DMS 273 (cell line): Measurements from ENCODE around the gene TEX52.
A peak's percentile ranks its signal among the peaks of the same experiment; 100 is the strongest.

Experiments used
- DNase-seq: peaks from one replicate; lab custom pipeline; 2025; ENCODE audit not compliant: unreplicated experiment; lab: John Stamatoyannopoulos, UW

The TEX52 gene

DNA sequence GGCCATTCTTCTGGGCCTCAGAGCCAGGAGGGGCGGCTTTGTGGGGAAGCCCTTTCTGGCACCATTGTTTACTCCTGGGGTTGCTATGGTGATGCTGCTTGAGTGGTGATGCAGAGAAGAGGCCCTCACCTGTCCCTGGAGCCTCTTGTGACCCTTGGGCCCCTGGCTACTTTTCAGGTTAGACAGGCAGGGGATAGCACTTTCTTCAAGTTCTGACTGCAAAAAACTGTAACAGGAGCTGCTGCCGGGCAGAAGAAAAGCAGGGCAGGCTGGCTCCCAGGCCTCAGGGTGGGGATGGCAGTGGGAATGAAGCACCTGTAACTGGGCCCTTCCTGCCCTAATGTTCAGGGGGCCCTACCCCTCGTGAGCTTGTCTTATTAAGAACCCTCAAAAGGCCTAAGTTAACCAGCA, at the start of gene TEX52:
TEX52 (minus strand) TSS at position 19 of the 411 bp plus-strand sequence; CDS start at position 6, 13 bp downstream.
- DNase-seq = no peak

DNA sequence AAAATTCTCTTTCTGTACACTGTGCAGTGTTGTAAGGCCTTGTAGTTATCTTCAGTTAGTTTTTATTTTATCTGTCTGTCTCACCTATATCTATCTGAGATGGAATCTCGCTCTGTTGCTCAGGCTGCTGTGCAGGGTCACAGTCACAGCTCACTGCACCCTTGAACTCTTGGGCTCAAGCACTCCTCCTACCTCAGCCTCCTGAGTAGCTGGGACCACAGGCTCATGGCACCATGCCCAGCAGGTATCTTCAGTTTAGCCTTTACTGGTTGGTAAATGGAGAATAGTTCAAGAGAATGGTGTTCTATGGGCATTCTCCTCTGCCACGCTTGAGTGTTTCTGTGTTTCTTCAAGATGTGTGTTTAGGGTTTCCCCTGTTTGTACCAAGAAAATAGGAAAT, 47.4 kb upstream of the TEX52 start:
- DNase-seq = no peak

DNA sequence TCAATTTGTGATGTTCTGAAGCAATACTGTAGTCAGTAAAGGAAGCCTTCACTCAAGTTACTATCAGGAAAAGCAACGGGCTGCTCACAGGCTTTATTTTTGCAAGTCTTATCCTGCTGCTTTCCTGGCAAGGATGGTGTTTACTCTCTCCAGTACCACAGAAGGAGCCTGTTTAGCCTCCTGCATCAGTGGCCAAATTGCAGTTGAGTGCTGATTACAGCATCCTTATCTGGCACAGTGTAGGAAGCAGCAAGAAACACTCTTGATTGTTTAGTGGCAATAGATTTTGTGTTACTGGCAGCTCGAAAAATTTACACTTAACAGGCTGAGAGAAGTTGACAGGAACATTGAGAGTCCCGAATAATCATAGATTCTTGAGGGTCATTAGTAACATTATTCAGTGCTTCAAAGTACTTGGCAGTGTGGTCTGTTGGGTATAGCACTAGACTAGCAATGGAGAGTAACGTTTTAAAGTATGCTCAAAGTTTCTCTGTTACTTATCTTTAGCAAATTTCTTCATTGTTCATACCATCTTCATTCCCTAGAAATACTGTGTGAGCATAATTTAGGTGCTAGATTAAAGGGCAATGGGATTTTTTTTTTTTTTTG, 45.5 kb upstream of the TEX52 start:
- DNase-seq = peak; percentile 61

DNA sequence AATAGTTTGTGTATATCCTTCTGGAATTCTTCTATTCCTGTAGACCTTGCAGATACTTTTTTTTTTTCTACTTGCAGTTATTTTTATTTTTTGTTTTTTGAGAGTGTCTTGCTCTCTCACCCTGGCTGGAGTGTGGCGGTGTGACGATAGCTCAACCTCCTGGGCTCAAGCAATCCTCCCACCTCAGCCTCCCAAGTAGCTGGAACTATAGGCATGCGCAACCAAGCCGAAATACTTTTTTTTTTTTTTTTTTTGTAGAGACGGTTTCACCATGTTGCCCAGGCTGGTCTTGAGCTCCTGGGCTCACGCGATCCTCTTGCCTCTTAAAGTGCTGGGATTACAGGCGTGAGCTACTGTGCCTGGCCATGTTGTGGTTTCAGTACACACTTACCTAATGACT, 43.8 kb upstream of the TEX52 start:
- no peak for DNase-seq

DNA sequence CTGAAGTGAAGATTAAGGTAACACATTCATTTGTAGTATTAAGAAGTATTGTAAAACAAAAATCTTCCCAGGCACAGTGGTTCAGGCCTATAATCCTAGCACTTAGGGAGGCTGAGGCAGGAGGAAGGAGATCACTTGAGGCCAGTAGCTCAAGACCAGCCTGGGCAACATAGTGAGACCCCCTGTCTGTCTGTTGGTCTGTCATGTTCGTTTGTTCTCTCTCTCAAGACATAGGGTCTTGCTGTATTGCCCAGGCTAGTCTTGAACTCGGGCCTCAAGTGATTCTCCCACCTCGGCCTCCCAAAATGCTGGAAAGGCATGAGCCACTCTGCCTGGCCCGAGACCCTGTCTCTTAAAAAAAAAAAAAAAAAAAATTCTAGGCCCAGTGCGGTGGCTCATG, 40.6 kb upstream of the TEX52 start:
- DNase-seq = no peak

DNA sequence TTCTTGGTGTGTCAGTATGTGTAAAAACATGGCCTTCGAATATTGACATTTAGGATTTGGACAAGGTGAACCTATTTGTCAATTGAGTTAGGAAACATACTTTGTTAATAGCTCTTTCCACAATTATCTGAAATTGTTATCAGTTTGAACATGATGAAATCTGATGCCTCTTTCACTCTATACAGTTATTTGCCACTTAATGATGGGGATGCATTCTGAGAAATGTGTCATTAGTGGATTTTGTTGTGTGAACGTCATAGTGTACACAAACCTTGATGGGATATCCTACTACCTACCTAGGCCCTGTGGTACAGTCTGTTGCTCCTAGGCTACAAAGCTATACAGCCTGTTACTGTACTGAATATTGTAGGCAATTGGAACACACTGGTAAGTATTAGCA, 38.7 kb upstream of the TEX52 start:
- no peak for DNase-seq

DNA sequence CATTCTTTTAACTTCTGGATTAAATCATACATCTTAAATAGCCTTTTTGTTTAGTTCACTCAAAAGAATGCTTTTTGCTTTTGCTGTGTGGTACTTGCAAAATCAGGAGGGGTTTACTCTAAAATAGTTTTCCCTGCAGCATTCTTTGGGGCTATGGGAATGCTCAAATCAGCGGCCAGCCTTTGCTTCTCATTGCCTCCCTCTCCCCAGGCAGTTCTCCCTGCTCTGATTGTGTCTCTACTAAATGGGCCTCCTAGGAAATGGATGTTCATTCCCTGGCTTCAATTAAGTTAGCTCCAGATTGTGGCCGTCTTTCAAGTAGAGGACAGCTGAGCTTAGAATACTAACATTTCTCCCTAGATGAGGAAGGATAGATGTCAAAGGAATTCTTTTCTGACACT, 38.2 kb upstream of the TEX52 start:
- DNase-seq = no peak

DNA sequence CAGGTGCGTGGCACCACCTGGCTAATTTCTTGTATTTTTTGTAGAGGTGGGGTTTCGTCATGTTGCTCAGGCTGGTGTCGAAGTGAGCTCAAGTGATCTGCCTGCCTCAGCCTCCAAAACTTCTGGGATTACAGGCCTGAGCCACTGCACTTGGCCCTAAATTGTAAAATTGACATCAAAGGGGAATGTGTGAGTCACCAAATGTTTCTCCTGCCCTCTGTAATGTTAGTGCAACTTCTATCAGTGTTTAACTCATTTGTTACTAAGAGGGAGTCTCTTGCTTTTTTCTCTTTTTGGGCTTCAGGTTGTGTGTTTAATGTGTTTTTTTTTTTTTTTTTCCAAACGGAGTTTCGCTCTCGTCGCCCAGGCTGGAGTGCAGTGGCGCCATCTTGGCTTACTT, 36.2 kb upstream of the TEX52 start:
- DNase-seq = no peak

DNA sequence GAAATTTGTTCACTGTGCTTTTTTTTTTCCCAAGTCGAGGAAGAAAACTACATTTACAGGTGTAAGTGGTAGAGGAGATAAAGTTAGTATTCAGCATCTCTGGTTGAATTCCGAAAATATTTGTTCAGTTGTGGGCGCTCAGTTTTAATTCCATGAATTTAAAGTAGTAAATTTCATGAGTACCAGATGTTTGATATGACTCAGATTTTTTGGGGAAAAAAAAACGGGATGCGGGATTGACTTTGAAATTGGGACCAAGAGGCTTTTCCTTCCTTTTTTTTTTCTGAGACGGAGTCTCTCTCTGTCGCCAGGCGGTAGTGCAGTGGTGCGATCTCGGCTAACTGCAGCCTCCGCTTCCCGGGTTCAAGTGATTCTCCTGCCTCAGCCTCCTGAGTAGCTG, 35.4 kb upstream of the TEX52 start:
- no peak for DNase-seq

DNA sequence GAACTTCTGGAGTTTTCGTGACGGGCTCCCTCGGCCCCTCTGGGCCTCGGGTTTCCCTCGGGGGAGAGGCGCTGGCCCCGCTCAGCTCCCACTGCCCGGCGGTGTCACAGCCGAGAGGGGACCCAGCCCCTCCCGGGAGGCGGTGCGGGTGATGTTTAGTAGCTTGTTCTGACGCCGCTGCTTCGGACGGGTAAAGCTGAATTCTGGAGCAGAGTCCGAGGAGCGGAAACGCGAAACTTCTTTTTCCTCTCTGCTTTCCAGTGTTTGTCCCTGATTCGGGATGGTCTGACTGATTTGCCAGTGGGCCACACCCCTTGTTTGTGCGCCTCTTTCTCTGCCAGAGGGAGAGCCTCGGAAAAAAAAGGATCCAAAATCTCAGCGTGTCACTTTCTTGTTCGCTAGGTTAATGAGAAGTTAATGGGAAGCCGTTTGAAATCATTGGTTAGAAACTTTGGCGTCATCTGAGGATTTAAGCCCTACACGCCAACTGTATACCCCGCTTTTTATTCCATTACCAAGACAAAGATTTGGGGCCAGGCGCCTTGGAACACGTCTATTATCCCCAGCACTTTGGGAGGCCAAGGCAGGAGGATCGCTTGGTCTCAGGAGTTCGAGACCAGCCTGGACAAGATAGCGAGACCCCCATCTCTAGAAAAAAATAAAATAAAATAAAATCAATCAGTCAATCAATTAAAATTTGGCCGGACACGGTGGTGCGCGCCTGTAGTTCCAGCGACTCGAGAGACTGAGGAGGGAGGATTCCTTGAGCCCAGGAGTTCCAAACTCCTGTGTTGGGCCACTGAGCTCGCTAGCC, 34.6 kb upstream of the TEX52 start:
- peak; percentile 59 for DNase-seq

DNA sequence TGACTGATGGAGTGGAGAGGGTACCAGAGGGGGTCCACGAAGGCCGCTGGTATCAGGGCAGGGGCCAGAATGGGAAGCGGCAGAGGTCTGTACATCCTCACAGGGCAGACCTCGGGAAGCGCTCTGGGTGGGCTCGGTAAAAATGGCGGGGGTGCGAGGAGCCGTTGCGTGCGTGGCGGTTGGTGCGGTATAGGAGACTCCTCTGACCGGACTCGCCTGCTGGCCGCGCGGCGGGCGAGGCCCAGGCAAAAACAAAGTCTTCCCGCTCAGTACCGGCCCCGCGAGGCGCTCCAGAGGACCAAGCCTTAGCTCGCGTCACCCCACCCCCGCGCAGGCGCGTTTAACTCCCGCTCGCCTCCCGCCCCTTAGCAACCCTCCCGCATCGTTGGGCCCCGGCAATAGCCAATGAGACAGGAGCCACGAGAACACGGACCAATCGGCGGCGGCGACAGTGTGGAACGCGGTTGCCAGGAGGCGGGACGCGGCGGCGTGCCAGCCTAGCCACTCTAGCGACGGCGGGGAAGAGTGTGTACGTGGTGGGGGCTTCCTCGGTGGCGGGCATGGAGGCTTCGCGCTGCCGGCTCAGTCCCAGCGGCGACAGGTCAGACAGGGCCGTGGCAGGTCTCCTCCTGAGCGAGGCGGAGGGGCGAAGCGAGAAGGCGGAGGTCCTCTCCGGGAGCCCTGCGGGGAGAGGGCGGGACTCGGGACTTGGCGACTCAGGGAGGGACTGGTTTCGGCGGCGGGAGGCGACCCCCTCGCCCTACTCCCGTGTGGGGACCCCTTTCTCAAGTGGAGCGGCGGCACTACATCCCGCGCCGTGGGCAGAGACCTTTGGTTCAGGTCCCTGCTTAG, 33.8 kb upstream of the TEX52 start, which contains the start of gene TULP3:
TULP3 (plus strand) TSS at position 504 of the 852 bp plus-strand sequence; CDS start at position 561, 57 bp downstream.
- peak; percentile 97 for DNase-seq

DNA sequence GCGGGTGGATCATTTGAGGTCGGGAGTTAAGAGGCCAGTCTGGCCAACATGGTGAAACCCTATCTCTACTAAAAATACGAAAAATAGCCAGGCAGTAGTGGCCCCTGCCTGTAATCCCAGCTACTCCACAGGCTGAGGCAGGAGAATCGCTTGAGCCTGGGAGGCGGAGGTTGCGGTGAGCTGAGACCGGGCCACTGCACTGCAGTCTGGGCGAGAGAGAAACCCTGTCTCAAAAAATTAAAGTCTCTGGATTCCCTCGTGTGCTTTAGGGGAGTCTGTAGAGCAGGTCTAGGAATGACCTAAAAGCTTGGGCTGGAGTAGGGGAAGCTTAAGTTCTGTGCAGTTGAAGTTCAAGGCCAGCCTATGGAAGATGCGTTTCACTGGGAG, 33.2 kb upstream of the TEX52 start:
- DNase-seq = no peak

DNA sequence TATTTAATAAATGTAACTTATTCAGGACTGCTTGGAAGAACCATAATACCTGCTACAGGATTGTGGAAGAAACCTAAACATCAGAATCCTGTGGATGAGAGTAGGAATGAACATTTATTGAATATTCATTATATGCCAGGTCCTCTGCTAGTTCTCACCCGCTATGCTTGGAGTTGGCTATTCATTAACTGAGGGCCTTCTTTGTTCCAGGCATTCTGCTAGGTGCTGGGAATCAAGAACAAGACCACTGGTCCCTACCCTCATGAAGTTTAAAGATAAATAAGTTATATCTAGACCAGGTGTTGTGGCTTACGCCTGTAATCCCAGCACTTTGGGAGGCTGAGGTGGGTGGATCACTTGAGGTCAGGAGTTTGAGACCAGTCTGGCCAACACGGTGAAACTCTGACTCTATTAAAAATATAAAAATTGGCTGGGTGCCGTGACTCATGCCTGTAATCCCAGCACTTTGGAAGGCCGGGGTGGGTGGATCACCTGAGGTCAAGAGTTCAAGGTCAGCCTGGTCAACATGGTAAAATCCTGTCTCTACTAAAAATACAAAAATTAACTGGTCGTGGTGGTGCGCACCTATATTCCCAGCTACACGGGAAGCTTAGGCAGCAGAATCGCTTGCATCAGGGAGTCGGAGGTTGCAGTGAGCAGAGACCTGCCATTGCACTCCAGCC, 30.1 kb upstream of the TEX52 start:
- no peak for DNase-seq

DNA sequence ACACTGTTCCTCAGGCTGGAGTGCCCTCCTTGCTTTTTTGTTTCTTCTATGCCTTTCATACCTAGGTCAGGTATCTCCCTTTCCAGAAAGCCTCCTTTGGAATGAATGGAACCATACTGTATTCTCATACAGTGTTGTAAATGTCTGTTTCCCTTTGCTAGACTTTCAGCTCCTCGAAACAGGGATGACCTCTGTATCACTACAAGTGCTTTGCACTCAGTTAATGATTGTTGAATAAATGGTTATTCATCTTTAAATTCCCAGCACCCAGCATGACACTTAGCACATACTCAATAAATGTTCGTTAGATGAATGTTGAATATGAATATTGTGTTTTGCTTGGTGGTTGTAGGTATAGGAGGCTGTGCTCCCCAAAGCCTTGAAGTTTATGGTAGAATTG, 28.0 kb upstream of the TEX52 start:
- DNase-seq = no peak

DNA sequence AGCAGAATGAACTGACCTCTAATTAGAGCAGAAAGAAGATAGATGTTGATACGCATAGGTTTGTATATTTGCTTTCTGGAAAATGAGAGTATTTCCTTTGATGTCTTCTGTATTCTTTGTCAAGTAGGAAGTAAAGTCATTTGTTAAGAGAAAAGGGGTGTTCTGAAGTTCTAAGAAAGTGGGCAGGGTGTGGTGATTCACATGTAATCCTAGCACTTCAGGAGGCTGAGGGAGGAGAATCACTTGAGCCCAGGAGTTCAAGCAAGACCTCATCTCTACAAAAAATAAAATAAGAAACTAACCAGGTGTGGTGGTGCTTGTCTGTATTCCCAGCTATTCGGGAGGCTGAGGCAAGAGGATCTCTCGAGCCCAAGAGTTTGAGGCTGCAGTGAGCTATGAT, 23.0 kb upstream of the TEX52 start:
- no peak for DNase-seq

DNA sequence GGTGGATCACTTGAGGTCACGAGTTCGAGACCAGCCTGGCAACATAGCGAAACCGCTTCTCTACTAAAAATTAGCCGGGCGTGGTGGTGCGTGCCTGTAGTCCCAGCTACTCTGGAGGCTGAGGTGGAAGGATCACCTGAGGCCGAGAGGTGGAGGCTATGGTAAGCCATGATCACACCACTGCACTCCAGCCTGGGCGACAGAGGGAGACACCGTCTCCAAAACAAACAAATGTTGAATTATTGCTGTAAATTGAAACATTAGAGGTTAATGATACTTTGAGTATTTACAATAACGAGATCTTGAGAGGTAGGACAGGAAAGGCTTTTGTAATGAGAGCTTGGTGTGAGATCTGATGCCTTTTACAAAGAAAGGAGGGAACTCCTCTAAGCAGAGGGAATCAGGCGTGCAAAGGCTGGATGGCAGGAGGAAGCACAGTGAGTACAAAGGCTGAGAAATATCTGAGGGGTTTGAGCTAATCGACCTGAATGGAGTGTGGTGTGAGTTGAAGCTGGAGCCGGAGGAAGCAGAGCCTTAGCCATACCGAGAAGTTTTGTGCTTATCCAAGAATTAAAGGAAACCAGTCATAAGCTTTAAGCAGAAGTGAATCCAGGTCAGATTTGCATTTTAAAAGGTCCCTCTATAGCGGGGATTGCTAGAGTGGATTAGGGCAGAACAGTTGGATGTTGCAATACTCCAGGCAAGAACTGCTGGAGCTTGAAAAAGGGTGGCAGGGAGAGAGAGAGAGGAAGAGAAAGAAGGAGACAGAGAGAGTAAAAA, 21.3 kb upstream of the TEX52 start:
- DNase-seq = no peak

DNA sequence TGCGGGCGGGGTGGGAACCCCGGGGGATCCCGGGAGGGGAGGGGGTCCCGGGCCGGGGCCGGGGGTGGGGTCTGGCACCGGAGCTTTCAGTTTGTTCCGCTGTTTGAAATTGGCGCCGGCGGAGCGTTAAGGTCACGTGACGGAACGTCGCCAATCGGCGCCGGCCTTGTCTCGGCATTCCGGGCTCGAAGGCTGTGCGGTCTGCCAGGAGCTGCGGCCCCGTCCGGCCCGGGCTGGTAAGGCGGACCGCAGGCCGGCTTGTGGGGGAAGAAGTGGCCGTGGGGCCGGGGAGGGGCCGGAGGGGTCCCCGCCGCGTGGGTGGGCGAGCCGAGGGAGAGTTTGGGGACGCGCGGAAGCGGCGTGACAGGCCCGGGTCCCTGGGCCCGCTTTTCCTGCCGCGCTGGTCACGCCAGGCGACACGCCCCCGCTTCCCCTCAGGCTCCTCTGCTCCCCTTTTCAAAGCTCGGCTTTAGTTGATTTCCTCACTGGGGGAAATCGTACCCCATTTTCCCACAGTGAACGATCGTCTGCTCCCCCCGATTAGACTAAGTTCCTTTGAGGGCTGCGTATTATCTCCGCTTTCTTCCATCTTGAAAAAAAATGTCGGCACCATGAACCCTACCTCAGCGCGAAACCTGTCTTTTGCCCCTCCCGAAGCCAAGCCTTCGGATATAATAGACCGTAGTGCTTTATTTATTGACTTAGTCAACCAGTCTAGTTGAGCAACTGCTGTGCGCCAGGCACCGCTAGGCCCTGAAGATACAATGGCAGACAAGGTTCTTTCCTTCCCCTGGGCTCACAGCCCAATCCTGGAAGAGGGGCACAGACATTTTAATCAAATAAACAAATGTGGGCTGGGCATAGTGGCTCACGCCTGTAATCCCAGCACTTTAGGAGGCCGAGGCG, 20.5 kb upstream of the TEX52 start, which contains the start of the genes FOXM1 and RHNO1:
FOXM1 (minus strand) TSS at position 128 of the 906 bp plus-strand sequence. CDS start 2,696 bp downstream, outside the sequence.
RHNO1 (plus strand) TSS at position 177 of the 906 bp plus-strand sequence. CDS start 8,144 bp downstream, outside the sequence.
- DNase-seq = peak; percentile 90

DNA sequence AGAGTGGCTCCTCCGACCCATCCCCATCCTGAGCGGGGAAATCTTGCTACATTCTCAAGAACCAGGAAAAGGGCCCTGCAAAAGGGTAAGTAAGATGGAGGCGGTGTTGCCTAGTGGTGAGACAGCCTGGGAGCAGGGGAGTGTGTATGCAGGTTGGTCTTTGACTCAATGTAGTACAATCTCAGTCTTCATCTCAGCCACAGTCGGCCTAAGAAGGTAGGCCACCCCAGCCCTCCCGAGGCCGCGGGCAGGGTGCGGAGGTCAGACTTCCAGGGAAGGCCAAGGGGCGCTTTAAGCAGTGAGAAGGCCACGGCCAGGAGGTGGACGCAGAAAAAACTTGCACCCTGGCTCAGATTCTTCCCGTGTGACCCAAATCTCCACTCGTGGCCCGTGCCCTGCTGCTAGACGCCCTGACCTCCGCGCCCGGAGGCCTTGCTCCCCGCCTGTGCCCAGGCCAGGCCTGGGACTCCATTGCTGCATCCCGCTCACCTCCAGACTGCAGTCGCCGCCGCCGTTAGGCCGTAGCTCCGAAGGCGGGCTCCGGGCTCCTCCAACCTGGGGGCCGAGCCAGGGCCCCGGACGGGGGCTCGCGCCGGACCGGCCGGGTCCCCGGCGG, 19.7 kb upstream of the TEX52 start:
- DNase-seq = peak; percentile 45
